ENCODE results near the gene UVSSA.

DNA sequence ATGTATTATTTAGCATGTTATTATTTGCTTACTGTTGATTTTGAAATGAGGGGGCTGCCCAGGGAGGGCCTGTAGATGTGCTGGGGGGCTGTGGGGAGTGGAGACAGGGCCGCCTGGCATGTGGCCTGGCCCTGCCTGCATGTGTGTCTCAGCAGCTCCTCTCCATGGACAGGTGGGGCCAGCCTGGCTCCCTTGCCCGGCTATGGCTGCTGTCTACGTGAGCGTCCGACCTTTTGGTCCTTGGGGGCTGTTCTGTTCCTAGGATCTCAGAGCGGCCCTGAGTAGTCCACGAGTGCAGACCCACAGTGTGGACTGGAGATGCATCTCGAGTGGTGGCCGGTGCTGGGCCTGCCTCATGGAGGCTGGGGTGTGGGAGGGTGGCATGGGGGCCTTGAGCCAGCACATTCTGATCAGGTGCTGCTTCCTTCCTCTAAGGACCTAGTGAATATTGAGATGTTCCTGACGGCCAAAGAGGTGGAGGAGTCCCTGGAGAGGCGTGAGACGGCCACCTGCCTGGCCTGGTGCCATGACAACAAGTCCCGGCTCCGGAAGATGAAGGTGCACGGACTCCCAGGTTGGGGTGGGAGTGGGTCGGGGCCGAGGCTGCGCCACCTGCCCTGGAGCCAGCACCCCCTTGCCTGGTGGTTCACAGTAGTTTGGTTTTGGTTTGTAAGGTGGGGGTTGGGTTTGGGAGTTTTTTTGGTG is 24.9 kb upstream of the UVSSA start:
- TF ChIP-seq, protein P1, sequence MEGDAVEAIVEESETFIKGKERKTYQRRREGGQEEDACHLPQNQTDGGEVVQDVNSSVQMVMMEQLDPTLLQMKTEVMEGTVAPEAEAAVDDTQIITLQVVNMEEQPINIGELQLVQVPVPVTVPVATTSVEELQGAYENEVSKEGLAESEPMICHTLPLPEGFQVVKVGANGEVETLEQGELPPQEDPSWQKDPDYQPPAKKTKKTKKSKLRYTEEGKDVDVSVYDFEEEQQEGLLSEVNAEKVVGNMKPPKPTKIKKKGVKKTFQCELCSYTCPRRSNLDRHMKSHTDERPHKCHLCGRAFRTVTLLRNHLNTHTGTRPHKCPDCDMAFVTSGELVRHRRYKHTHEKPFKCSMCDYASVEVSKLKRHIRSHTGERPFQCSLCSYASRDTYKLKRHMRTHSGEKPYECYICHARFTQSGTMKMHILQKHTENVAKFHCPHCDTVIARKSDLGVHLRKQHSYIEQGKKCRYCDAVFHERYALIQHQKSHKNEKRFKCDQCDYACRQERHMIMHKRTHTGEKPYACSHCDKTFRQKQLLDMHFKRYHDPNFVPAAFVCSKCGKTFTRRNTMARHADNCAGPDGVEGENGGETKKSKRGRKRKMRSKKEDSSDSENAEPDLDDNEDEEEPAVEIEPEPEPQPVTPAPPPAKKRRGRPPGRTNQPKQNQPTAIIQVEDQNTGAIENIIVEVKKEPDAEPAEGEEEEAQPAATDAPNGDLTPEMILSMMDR (IDR thresholded peaks at IDR 0.05): no peak
- TF ChIP-seq POLR2AphosphoS5 (IDR thresholded peaks at IDR 0.05) (no peak), POLR2A (IDR thresholded peaks at IDR 0.05) (no peak)
